Caco-2 (cell line): ENCODE data around the gene VTN. TPM values are rescaled to one million over a fixed set of nuclear protein-coding genes. Genes with fewer than 3 reads are reported as not detected.

Experiments used
- BruUV-seq: library from RNA; stranded (reverse); fragments of 400-500 nt; replicated peaks from 2 replicates; lab custom pipeline; 2021; lab: Mats Ljungman, UMichigan
- CTCF ChIA-PET: fragments of 300-600 bp; sonication (Branson Sonifier 250); formaldehyde crosslinking; loops from one replicate; lab custom pipeline; 2022; ENCODE audit warnings: antibody characterized with exemption; lab: Charles Lee
- POLR2A ChIA-PET: fragments of 300-600 bp; sonication (Branson Sonifier 250); formaldehyde crosslinking; loops from one replicate; lab custom pipeline; 2022; ENCODE audit warnings: antibody characterized with exemption; lab: Charles Lee
- DNase-seq, 2 experiments: peaks; one replicate each; pipeline versions ENCODE4 v3.0.0 to v3.0.0-alpha.2; 2020 to 2022
- H3K27me3 ChIP-seq: replicated peaks from 2 replicates; pipeline ENCODE4 v1.6.0; 2011; ENCODE audit warnings: low read length; ENCODE audit not compliant: control insufficient read depth, insufficient read depth
- H3K36me3 ChIP-seq: 2 replicates; pipeline ENCODE4 v1.5.1; 2011; ENCODE audit warnings: low read length; ENCODE audit not compliant: control insufficient read depth, insufficient read depth
- H3K4me1 ChIP-seq: fragments of 250-450 bp; sonication (Bioruptor Pico); 2 replicates; pipeline ENCODE4 v1.5.1; 2020; ENCODE audit warnings: mild to moderate bottlenecking
- H3K4me3 ChIP-seq: 2 replicates; pipeline ENCODE4 v1.5.1; 2011; ENCODE audit warnings: low read depth, mild to moderate bottlenecking, control low read depth, low read length
- H3K9me3 ChIP-seq: fragments of 250-450 bp; sonication (Bioruptor Pico); 2 replicates; pipeline ENCODE4 v1.5.1; 2020; ENCODE audit warnings: mild to moderate bottlenecking, moderate library complexity
- H3K27ac Mint-ChIP-seq: one replicate; pipeline ENCODE4 v1.8.0; 2022; ENCODE audit warnings: mixed read lengths; ENCODE audit not compliant: unreplicated experiment
- H3K27me3 Mint-ChIP-seq: one replicate; pipeline ENCODE4 v1.8.0; 2022; ENCODE audit warnings: mixed read lengths; ENCODE audit not compliant: insufficient read depth, unreplicated experiment
- H3K36me3 Mint-ChIP-seq: one replicate; pipeline ENCODE4 v1.8.0; 2022; ENCODE audit warnings: mild to moderate bottlenecking, mixed read lengths; ENCODE audit not compliant: insufficient read depth, unreplicated experiment
- H3K4me1 Mint-ChIP-seq: one replicate; pipeline ENCODE4 v1.8.0; 2022; ENCODE audit warnings: low read depth, mixed read lengths; ENCODE audit not compliant: unreplicated experiment
- H3K4me3 Mint-ChIP-seq: one replicate; pipeline ENCODE4 v1.8.0; 2022; ENCODE audit warnings: mild to moderate bottlenecking, moderate library complexity, mixed read lengths; ENCODE audit not compliant: unreplicated experiment
- H3K9me3 Mint-ChIP-seq: one replicate; pipeline ENCODE4 v1.8.0; 2022; ENCODE audit warnings: mixed read lengths; ENCODE audit not compliant: unreplicated experiment
- CTCF ChIP-seq, 2 experiments: fragments of 200-600 bp in 1 of 2; IDR thresholded peaks; 1 replicate in 1 of 2; 2 replicates in 1 of 2; pipeline versions ENCODE4 v1.5.1 to v1.8.0; 2011 to 2022; ENCODE audit warnings: antibody characterized with exemption in 1 of 2, control low read depth in 1 of 2, inconsistent platforms in 1 of 2, low read depth in 1 of 2, low read length in 1 of 2, mild to moderate bottlenecking in 1 of 2, moderate library complexity in 1 of 2; ENCODE audit not compliant: insufficient read depth in 1 of 2, severe bottlenecking in 1 of 2, unreplicated experiment in 1 of 2
- intact Hi-C: fragments of 100-400 bp; cut with micrococcal nuclease; formaldehyde crosslinking; loops from one replicate; pipeline ENCODE4 v1.10.0; 2022; ENCODE audit not compliant: unreplicated experiment
- total RNA-seq: library from RNA; stranded (reverse); gene quantifications from 2 replicates; pipeline ENCODE4 v1.2.3, GENCODE V29; 2022

The VTN gene
- total RNA-seq, 1 experiment from 2014 or later: 273 TPM

- peaks cover 29% of the 10 kb centered on the region for H3K36me3 Mint-ChIP-seq
- POLR2A ChIA-PET: interaction anchor here (0.6 to 4.6 kb wide), 5 partner anchors 11 to 149 kb away, joined by 3 to 75 read pairs (median 4); partner anchors contain the start of genes IFT20 and TNFAIP1
- no peak for TF ChIP-seq CTCF (IDR thresholded peaks at IDR 0.05; ENCODE audit: insufficient read depth in 1 of 2, low read depth in 1 of 2, low read length in 1 of 2, severe bottlenecking in 1 of 2, unreplicated experiment in 1 of 2)
- intact Hi-C loops: no loop called here
- CTCF ChIA-PET: interaction anchor here (0.6 to 3.5 kb wide), 9 partner anchors 10 to 278 kb away, joined by 3 to 34 read pairs (median 4); partner anchors contain the start of genes IFT20 and TNFAIP1
- no TSS peak for BruUV-seq
- no peak for DNase-seq
- Histone ChIP-seq H3K4me1 (peaks cover 28% of the 10 kb centered on the region), H3K4me3 (peak overlapping the region; percentile 67), H3K36me3 (peaks cover 1% of the 10 kb centered on the region; the same call in 1 of the 2 replicates), H3K9me3 (no peaks in the 10 kb centered on the region), H3K27me3 (no peaks in the 10 kb centered on the region)
- H3K27me3 Mint-ChIP-seq: no peaks in the 10 kb centered on the region
- H3K4me1 Mint-ChIP-seq: peaks cover 53% of the 10 kb centered on the region
- peak overlapping the region; percentile 43 for H3K27ac Mint-ChIP-seq
- no peaks in the 10 kb centered on the region for H3K9me3 Mint-ChIP-seq
- H3K4me3 Mint-ChIP-seq: peak overlapping the region; percentile 76
Measured at GRCh38 chr17:28319598-28319935, 50.5 kb downstream of the VTN start.

GRCh38 chr17:28318759-28319597 is 51.1 kb downstream of the VTN start, which contains the start of gene TMEM97:
TMEM97 (plus strand) TSS chr17:28319200; CDS start chr17:28319240, 40 bp downstream.
- H3K4me3 Mint-ChIP-seq: peak within 1 kb of the TSS; percentile 76
- intact Hi-C loops: no loop called here
- peaks cover 26% of the 10 kb centered on the region for H3K36me3 Mint-ChIP-seq
- H3K27me3 Mint-ChIP-seq: no peaks in the 10 kb centered on the region
- H3K27ac Mint-ChIP-seq: peak within 1 kb of the TSS; percentile 43
- no peaks in the 10 kb centered on the region for H3K9me3 ChIP-seq
- peak; percentile 100 for DNase-seq
- no peaks in the 10 kb centered on the region for H3K9me3 Mint-ChIP-seq
- peaks cover 49% of the 10 kb centered on the region for H3K4me1 Mint-ChIP-seq
- peaks cover 1% of the 10 kb centered on the region; the same call in 1 of the 2 replicates for H3K36me3 ChIP-seq
- peak within 1 kb of the TSS; percentile 67 for H3K4me3 ChIP-seq
- CTCF ChIA-PET: interaction anchor here (0.6 to 3.5 kb wide), 14 partner anchors 10 to 278 kb away, joined by 3 to 34 read pairs (median 4); partner anchors contain the start of genes IFT20, TNFAIP1 and VTN
- POLR2A ChIA-PET: interaction anchor here (0.5 to 4.6 kb wide), 16 partner anchors 11 to 784 kb away, joined by 3 to 75 read pairs (median 4); partner anchors contain the start of genes IFT20, POLDIP2, TNFAIP1 and VTN
- peaks cover 22% of the 10 kb centered on the region for H3K4me1 ChIP-seq
- TF ChIP-seq CTCF (IDR thresholded peaks at IDR 0.05; ENCODE audit: insufficient read depth in 1 of 2, low read depth in 1 of 2, low read length in 1 of 2, severe bottlenecking in 1 of 2, unreplicated experiment in 1 of 2): peak; percentile 7 to 33
- BruUV-seq: no TSS peak
- H3K27me3 ChIP-seq: no peaks in the 10 kb centered on the region
